GM19455 (cell line): ENCODE data around the gene SPATS2.
A peak's percentile ranks its signal among the peaks of the same experiment; 100 is the strongest.
"Not testable (repeated sequence)": the region's sequence is repeated elsewhere in the genome, so short reads cannot be mapped to it uniquely, and the experiment has no call there.

Source experiments
- ATAC-seq: cut with Tn5 transposase; IDR thresholded peaks from one replicate; pipeline ENCODE4 v1.9.1; 2021; ENCODE audit not compliant: unreplicated experiment

The SPATS2 gene

GRCh38 chr12:49367381-49368239 lies at the start of gene SPATS2:
Gene SPATS2 (plus strand): TSS chr12:49367462. CDS start chr12:49461013, 93,551 bp downstream.
- no peak for ATAC-seq

GRCh38 chr12:49320411-49321103 lies 46.7 kb upstream of the SPATS2 start:
- not testable (repeated sequence) for ATAC-seq

GRCh38 chr12:49322367-49322707 lies 44.9 kb upstream of the SPATS2 start:
- no peak for ATAC-seq

- ATAC-seq, result peak; percentile 98
These were observed 44.3 kb upstream of the SPATS2 start, which contains the start of gene TROAP for GRCh38 chr12:49322708-49323523. Gene TROAP (plus strand): TSS chr12:49323255. CDS start chr12:49323609, 354 bp downstream.

GRCh38 chr12:49323524-49324097 lies 43.7 kb upstream of the SPATS2 start:
- no peak for ATAC-seq

GRCh38 chr12:49325606-49326005 lies 41.7 kb upstream of the SPATS2 start:
- no peak for ATAC-seq

- ATAC-seq, result no peak
These were observed 39.9 kb upstream of the SPATS2 start for GRCh38 chr12:49327368-49327767.

GRCh38 chr12:49327887-49328286 lies 39.4 kb upstream of the SPATS2 start:
- no peak for ATAC-seq

- no peak for ATAC-seq
These were observed 38.4 kb upstream of the SPATS2 start for GRCh38 chr12:49328816-49329215.

GRCh38 chr12:49330032-49330619 lies 37.1 kb upstream of the SPATS2 start:
- no peak for ATAC-seq

- ATAC-seq, result no peak
These were observed 36.5 kb upstream of the SPATS2 start for GRCh38 chr12:49330631-49331379.

- no peak for ATAC-seq
These were observed 35.7 kb upstream of the SPATS2 start for GRCh38 chr12:49331380-49332222.

GRCh38 chr12:49332441-49332861 lies 34.8 kb upstream of the SPATS2 start:
- ATAC-seq, result no peak

- no peak for ATAC-seq
These were observed 34.3 kb upstream of the SPATS2 start for GRCh38 chr12:49332891-49333371.

- not testable (repeated sequence) for ATAC-seq
These were observed 33.5 kb upstream of the SPATS2 start for GRCh38 chr12:49333778-49334177.

- ATAC-seq, result no peak
These were observed 33.0 kb upstream of the SPATS2 start for GRCh38 chr12:49334226-49334625.

GRCh38 chr12:49334681-49335080 lies 32.6 kb upstream of the SPATS2 start:
- no peak for ATAC-seq

- no peak for ATAC-seq
These were observed 31.9 kb upstream of the SPATS2 start for GRCh38 chr12:49335118-49335954.
